ENCODE measurements around the gene TYW1B. TPM values are rescaled to one million over a fixed set of nuclear protein-coding genes. Genes with fewer than 3 reads are reported as not detected.
"Not testable (repeated sequence)": the region's sequence is repeated elsewhere in the genome, so short reads cannot be mapped to it uniquely, and the experiment has no call there.

TYW1B gene
- total RNA-seq, 4 donors from 2014 or later: 0.99 to 4.3 (median 1.5) TPM

- H3K27ac ChIP-seq (replicated peaks in 1 of 4); DNase-seq (ENCODE audit: extremely low spot score); intact Hi-C loops (cut with DNase I); H3K4me1 ChIP-seq; H3K36me3 ChIP-seq; H3K27me3 ChIP-seq; H3K4me3 ChIP-seq; H3K9me3 ChIP-seq: not testable (repeated sequence)
These were observed 220.0 kb downstream of the TYW1B start for GRCh38 chr7:72607988-72608387.

- DNase-seq (ENCODE audit: extremely low spot score); intact Hi-C loops (cut with DNase I): not testable (repeated sequence)
- WGBS: 98% methylated on average over 6 of the region's 7 CpGs
These were observed 222.1 kb downstream of the TYW1B start for GRCh38 chr7:72605863-72606431.

GRCh38 chr7:72604771-72605611 lies 223.0 kb downstream of the TYW1B start:
- H3K4me1 ChIP-seq; H3K27me3 ChIP-seq; H3K27ac ChIP-seq (replicated peaks in 1 of 4); intact Hi-C loops (cut with DNase I); H3K9me3 ChIP-seq; H3K4me3 ChIP-seq; DNase-seq (ENCODE audit: extremely low spot score): not testable (repeated sequence)
- WGBS: 94% methylated on average over 17 of the region's 17 CpGs
- peaks cover 0 to 11% (median 0%) of the 10 kb centered on the region in 4 donors for H3K36me3 ChIP-seq

More at GRCh38 chr7:72605863-72606431, 222.1 kb downstream of the TYW1B start:
- peaks cover 0 to 11% (median 0%) of the 10 kb centered on the region in 4 donors for H3K36me3 ChIP-seq
- not testable (repeated sequence) for H3K27ac ChIP-seq (replicated peaks in 1 of 4); H3K27me3 ChIP-seq; H3K4me3 ChIP-seq; H3K4me1 ChIP-seq; H3K9me3 ChIP-seq

GRCh38 chr7:72603476-72603875 lies 224.5 kb downstream of the TYW1B start:
- DNase-seq (ENCODE audit: extremely low spot score); H3K27ac ChIP-seq (replicated peaks in 1 of 4); H3K4me1 ChIP-seq; intact Hi-C loops (cut with DNase I); H3K27me3 ChIP-seq; H3K4me3 ChIP-seq; H3K9me3 ChIP-seq: not testable (repeated sequence)
- H3K36me3 ChIP-seq: peaks cover 0 to 11% (median 0%) of the 10 kb centered on the region in 4 donors
- WGBS: 94% methylated on average over 8 of the region's 8 CpGs

- H3K27me3 ChIP-seq: no peaks in the 10 kb centered on the region
- H3K27ac ChIP-seq (replicated peaks in 1 of 4): no peak overlapping the region
- no peak for DNase-seq (ENCODE audit: extremely low spot score)
- no peak for TF ChIP-seq POLR2A (IDR thresholded peaks at IDR 0.05; ENCODE audit: low read depth)
- TF ChIP-seq POLR2AphosphoS5 (IDR thresholded peaks at IDR 0.05): no peak
- TF ChIP-seq CTCF (IDR thresholded peaks at IDR 0.05): no peak
- TF ChIP-seq EP300 (IDR thresholded peaks at IDR 0.05): no peak
- WGBS: 98% methylated on average over 5 of the region's 5 CpGs
- H3K36me3 ChIP-seq: peaks cover 0 to 11% (median 0%) of the 10 kb centered on the region in 4 donors
- H3K4me3 ChIP-seq: no peak overlapping the region
- H3K4me1 ChIP-seq: no peaks in the 10 kb centered on the region
- intact Hi-C loops (cut with DNase I): no loop called here
- H3K9me3 ChIP-seq: no peaks in the 10 kb centered on the region
These were observed 224.9 kb downstream of the TYW1B start for GRCh38 chr7:72603073-72603472.

- H3K9me3 ChIP-seq; intact Hi-C loops (cut with DNase I); H3K4me1 ChIP-seq; DNase-seq (ENCODE audit: extremely low spot score); H3K4me3 ChIP-seq; H3K27ac ChIP-seq (replicated peaks in 1 of 4); H3K27me3 ChIP-seq: not testable (repeated sequence)
- peaks cover 0 to 11% (median 0%) of the 10 kb centered on the region in 4 donors for H3K36me3 ChIP-seq
- 69% methylated on average over 2 of the region's 2 CpGs for WGBS
These were observed 226.3 kb downstream of the TYW1B start for GRCh38 chr7:72601683-72602082.

GRCh38 chr7:72590023-72590422 lies 238.0 kb downstream of the TYW1B start:
- H3K4me1 ChIP-seq; H3K27me3 ChIP-seq; H3K27ac ChIP-seq (replicated peaks in 1 of 4); H3K4me3 ChIP-seq; H3K36me3 ChIP-seq; H3K9me3 ChIP-seq; intact Hi-C loops (cut with DNase I); DNase-seq (ENCODE audit: extremely low spot score): not testable (repeated sequence)
- 88% methylated on average over 4 of the region's 4 CpGs for WGBS

- H3K27ac ChIP-seq (replicated peaks in 1 of 4); H3K36me3 ChIP-seq; H3K4me1 ChIP-seq; H3K9me3 ChIP-seq; H3K4me3 ChIP-seq; intact Hi-C loops (cut with DNase I); DNase-seq (ENCODE audit: extremely low spot score); H3K27me3 ChIP-seq: not testable (repeated sequence)
- 96% methylated on average over 3 of the region's 3 CpGs for WGBS
These were observed 240.7 kb downstream of the TYW1B start for GRCh38 chr7:72587267-72587666.

- 95% methylated on average over 8 of the region's 8 CpGs for WGBS
- intact Hi-C loops (cut with DNase I); H3K9me3 ChIP-seq; H3K27me3 ChIP-seq; H3K4me1 ChIP-seq; H3K4me3 ChIP-seq; H3K36me3 ChIP-seq; H3K27ac ChIP-seq (replicated peaks in 1 of 4); DNase-seq (ENCODE audit: extremely low spot score): not testable (repeated sequence)
These were observed 243.4 kb downstream of the TYW1B start for GRCh38 chr7:72584576-72584975.

GRCh38 chr7:72583620-72584361 lies 244.2 kb downstream of the TYW1B start:
- H3K4me3 ChIP-seq; H3K27ac ChIP-seq (replicated peaks in 1 of 4); H3K9me3 ChIP-seq; H3K36me3 ChIP-seq; DNase-seq (ENCODE audit: extremely low spot score); H3K27me3 ChIP-seq; H3K4me1 ChIP-seq; intact Hi-C loops (cut with DNase I): not testable (repeated sequence)
- WGBS: 74% methylated on average over 3 of the region's 3 CpGs
